K562 (cell line): ENCODE measurements around the gene FAM204A. TPM values are rescaled to one million over a fixed set of nuclear protein-coding genes. Genes with fewer than 3 reads are reported as not detected.

Experiments used
- ATAC-seq: fragments of 200-7000 bp; cut with Tn5 transposase; 3 replicates; pipeline ENCODE4 v1.9.1; 2020; ENCODE audit warnings: moderate library complexity
- BruUV-seq: library from RNA; stranded (reverse); fragments of 400-500 nt; replicated peaks from 2 replicates; lab custom pipeline; 2021; lab: Mats Ljungman, UMichigan
- CTCF ChIA-PET: fragments of 300-600 bp; formaldehyde crosslinking; extraction: SDS; loops from one replicate; lab custom pipeline; 2021; ENCODE audit warnings: low intra/inter-chr PET ratio; lab: Yijun Ruan, JAX
- POLR2A ChIA-PET: fragments of 300-600, 350-650 bp; sonication (Branson Sonifier 250); formaldehyde crosslinking; extraction: SDS; loops from one replicate; lab custom pipeline; 2021; ENCODE audit warnings: antibody characterized with exemption, inconsistent platforms; lab: Yijun Ruan, JAX
- DNase-seq, 4 experiments: peaks; one replicate each; pipeline versions ENCODE4 v3.0.0 to v3.0.0-alpha.2; 2011 to 2018; ENCODE audit warnings: low spot score in 3 of 4, mixed read lengths in 3 of 4; ENCODE audit errors: extremely low read depth in 1 of 4
- FAIRE-seq: peaks from 2 replicates; lab custom pipeline; 2011; peaks lifted over from hg19 to GRCh38; lab: Jason Lieb, UNC
- H2AFZ ChIP-seq: 2 replicates; pipeline ENCODE4 v1.6.0; 2011; ENCODE audit warnings: low read depth, low read length, control low read depth, inconsistent platforms
- H3K27ac ChIP-seq: fragments of 200-600 bp; 3 replicates; pipeline ENCODE4 v1.8.0; 2011; ENCODE audit warnings: low read depth, mild to moderate bottlenecking, control low read depth, inconsistent platforms, low read length, moderate library complexity, mixed read lengths; ENCODE audit errors: extremely low read depth
- H3K27me3 ChIP-seq, 2 experiments: fragments of 300-600 bp in 1 of 2; 2 replicates in 1 of 2; 3 replicates in 1 of 2; pipeline versions ENCODE4 v1.6.0 to v1.8.0; 2011; ENCODE audit warnings: inconsistent platforms in 2 of 2, low read length in 2 of 2, mild to moderate bottlenecking in 1 of 2, mixed read lengths in 1 of 2, moderate library complexity in 1 of 2; ENCODE audit not compliant: control insufficient read depth in 2 of 2, insufficient read depth in 2 of 2
- H3K36me3 ChIP-seq: fragments of 300-600 bp; 3 replicates; pipeline ENCODE4 v1.8.0; 2011; ENCODE audit warnings: mild to moderate bottlenecking, low read length, inconsistent platforms; ENCODE audit not compliant: control insufficient read depth, insufficient read depth
- H3K4me1 ChIP-seq, 2 experiments: fragments of 200-600 bp in 1 of 2; replicated peaks in 1 of 2; 2 replicates in 1 of 2; 3 replicates in 1 of 2; pipeline versions ENCODE4 v1.5.1 to v1.8.0; 2011; ENCODE audit warnings: inconsistent platforms in 2 of 2, low read length in 2 of 2, mild to moderate bottlenecking in 1 of 2, mixed read lengths in 1 of 2, moderate library complexity in 1 of 2; ENCODE audit not compliant: control insufficient read depth in 2 of 2, insufficient read depth in 2 of 2
- H3K4me2 ChIP-seq: 2 replicates; pipeline ENCODE4 v1.6.1; 2011; ENCODE audit warnings: low read length, control low read depth, inconsistent platforms, mixed read lengths; ENCODE audit not compliant: insufficient read depth
- H3K4me3 ChIP-seq: fragments of 200-600 bp; sonication (generic), shearing (Covaris generic); 2 replicates; pipeline ENCODE4 v1.5.1; 2016; ENCODE audit warnings: control low read depth, inconsistent platforms
- H3K79me2 ChIP-seq: fragments of 200-600 bp; 3 replicates; pipeline ENCODE4 v1.8.0; 2011; ENCODE audit warnings: low read length, inconsistent platforms; ENCODE audit not compliant: control insufficient read depth, insufficient read depth
- H3K9ac ChIP-seq, 2 experiments: 2 replicates each; pipeline versions ENCODE4 v1.6.0 to v1.6.1; 2011; ENCODE audit warnings: low read depth in 2 of 2, low read length in 2 of 2, control low read depth in 1 of 2, inconsistent platforms in 1 of 2, mild to moderate bottlenecking in 1 of 2, mixed read lengths in 1 of 2; ENCODE audit not compliant: insufficient read depth in 1 of 2
- H3K9me1 ChIP-seq: one replicate; pipeline ENCODE4 v1.6.0; 2011; ENCODE audit warnings: inconsistent platforms, mild to moderate bottlenecking, low read length, moderate library complexity; ENCODE audit not compliant: control insufficient read depth, insufficient read depth
- H3K9me3 ChIP-seq: replicated peaks from 2 replicates; pipeline ENCODE4 v1.5.1; 2011; ENCODE audit warnings: low read depth, low read length, inconsistent platforms; ENCODE audit not compliant: control insufficient read depth, insufficient read depth
- H4K20me1 ChIP-seq: replicated peaks from 2 replicates; pipeline ENCODE4 v1.6.1; 2011; ENCODE audit warnings: low read length, inconsistent platforms, mixed read lengths; ENCODE audit not compliant: control insufficient read depth, insufficient read depth
- MEIS2 ChIP-seq: fragments of 450-650 bp; IDR thresholded peaks from 2 replicates; pipeline ENCODE4 v1.6.1; 2014; ENCODE audit warnings: mild to moderate bottlenecking; ENCODE audit not compliant: partially characterized antibody
- RCOR1 ChIP-seq, 2 experiments: IDR thresholded peaks; 2 replicates each; pipeline ENCODE4 v1.6.1; 2012; ENCODE audit warnings: low read depth in 2 of 2, low read length in 2 of 2, borderline replicate concordance in 1 of 2, improper control_type of control experiment in 1 of 2
- WGBS: fragments of 100-300 bp; shearing (Covaris generic); methylation state at CpG from one replicate; pipeline ENCODE4 v1.1.6; 2016; ENCODE audit warnings: low coverage, mixed read lengths; ENCODE audit not compliant: insufficient coverage; ENCODE audit errors: missing lambda C conversion rate; 5-methylcytosine and 5-hydroxymethylcytosine counted together
- in situ Hi-C: fragments of 300-500 bp; cut with MboI; formaldehyde crosslinking; loops from 4 replicates; pipeline ENCODE4 v1.15.0; 2018; ENCODE audit warnings: inconsistent platforms, mixed read lengths
- intact Hi-C: fragments of 100-400 bp; cut with micrococcal nuclease; formaldehyde crosslinking; loops from 2 replicates; pipeline ENCODE4 v1.14.2; 2022
- polyA plus RNA-seq, 8 experiments: library from polyadenylated mRNA; depleted of rRNA in 4 of 8; stranded (reverse) in 5 of 8; unstranded in 3 of 8; fragments of >200 nt; fragmentation: Nextera tagmentation in 2 of 8; fragmentation: Illumina TruSeq in 1 of 8; extraction: Ambion mirVana in 2 of 8; extraction: Trizol in 1 of 8; gene quantifications; 2 replicates each; pipeline versions ENCODE4 v1.2.1 to v1.2.3, GENCODE V29; 2011 to 2014; ENCODE audit warnings: inconsistent platforms in 1 of 8, missing spikeins in 1 of 8
- total RNA-seq, 7 experiments: library from RNA; depleted of rRNA in 6 of 7; stranded (reverse); fragments of >200 nt in 6 of 7; fragmentation: Illumina TruSeq in 2 of 7; extraction: Trizol in 2 of 7; gene quantifications; 2 replicates each; pipeline versions ENCODE4 v1.2.1 to v1.2.3, GENCODE V29; 2011 to 2021; ENCODE audit warnings: low replicate concordance in 1 of 7
- TF ChIP-seq, protein P1 (sequence below): sonication (generic); formaldehyde crosslinking; IDR thresholded peaks from 2 replicates; pipeline ENCODE4 v1.8.0; 2022; ENCODE audit warnings: mild to moderate bottlenecking, missing genetic modification reagents
- TF ChIP-seq, protein P2 (sequence below): fragments of 450-650 bp; IDR thresholded peaks from 2 replicates; pipeline ENCODE4 v1.6.1; 2016
- TF ChIP-seq, protein P3 (sequence below): fragments of 250-450 bp; sonication (Bioruptor Pico); IDR thresholded peaks from 2 replicates; pipeline ENCODE4 v1.8.0; 2022; ENCODE audit warnings: moderate library complexity, mild to moderate bottlenecking, inconsistent platforms
- TF ChIP-seq, protein P4 (sequence below), 2 experiments: IDR thresholded peaks in 1 of 2; conservative IDR thresholded peaks in 1 of 2; 2 replicates each; pipeline ENCODE4 v1.6.1; 2016; ENCODE audit warnings: low read depth in 2 of 2, mild to moderate bottlenecking in 1 of 2, missing compliant biosample characterization in 1 of 2, missing genetic modification characterization in 1 of 2, moderate library complexity in 1 of 2

FAM204A gene
- total and polyA plus RNA-seq, 9 of the 15 experiments (the other 6 are each of a cell fraction or from before 2014, with no cell fraction given): 29.0 to 64.5 (median 44.9) TPM

DNA sequence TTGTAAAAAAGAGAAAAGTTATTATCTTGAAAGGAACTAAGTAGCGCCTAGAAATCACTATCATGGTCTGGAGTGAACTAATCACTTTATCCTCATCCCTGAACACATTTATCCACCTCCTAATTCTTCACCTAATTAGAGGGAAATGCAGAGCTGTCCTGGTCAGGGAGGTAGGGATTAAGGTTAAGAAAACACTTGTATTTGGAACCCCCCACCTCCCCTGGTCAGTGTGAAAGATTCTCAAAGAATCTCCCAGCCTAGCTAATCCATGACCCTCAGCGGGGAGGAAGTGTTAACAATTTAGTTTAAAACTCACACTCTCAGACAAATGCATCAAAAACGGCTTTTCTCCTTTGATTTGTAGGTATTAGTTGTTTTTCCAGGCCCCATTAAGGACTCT, 83.8 kb downstream of the FAM204A start (continued):
- TF ChIP-seq, protein P1, sequence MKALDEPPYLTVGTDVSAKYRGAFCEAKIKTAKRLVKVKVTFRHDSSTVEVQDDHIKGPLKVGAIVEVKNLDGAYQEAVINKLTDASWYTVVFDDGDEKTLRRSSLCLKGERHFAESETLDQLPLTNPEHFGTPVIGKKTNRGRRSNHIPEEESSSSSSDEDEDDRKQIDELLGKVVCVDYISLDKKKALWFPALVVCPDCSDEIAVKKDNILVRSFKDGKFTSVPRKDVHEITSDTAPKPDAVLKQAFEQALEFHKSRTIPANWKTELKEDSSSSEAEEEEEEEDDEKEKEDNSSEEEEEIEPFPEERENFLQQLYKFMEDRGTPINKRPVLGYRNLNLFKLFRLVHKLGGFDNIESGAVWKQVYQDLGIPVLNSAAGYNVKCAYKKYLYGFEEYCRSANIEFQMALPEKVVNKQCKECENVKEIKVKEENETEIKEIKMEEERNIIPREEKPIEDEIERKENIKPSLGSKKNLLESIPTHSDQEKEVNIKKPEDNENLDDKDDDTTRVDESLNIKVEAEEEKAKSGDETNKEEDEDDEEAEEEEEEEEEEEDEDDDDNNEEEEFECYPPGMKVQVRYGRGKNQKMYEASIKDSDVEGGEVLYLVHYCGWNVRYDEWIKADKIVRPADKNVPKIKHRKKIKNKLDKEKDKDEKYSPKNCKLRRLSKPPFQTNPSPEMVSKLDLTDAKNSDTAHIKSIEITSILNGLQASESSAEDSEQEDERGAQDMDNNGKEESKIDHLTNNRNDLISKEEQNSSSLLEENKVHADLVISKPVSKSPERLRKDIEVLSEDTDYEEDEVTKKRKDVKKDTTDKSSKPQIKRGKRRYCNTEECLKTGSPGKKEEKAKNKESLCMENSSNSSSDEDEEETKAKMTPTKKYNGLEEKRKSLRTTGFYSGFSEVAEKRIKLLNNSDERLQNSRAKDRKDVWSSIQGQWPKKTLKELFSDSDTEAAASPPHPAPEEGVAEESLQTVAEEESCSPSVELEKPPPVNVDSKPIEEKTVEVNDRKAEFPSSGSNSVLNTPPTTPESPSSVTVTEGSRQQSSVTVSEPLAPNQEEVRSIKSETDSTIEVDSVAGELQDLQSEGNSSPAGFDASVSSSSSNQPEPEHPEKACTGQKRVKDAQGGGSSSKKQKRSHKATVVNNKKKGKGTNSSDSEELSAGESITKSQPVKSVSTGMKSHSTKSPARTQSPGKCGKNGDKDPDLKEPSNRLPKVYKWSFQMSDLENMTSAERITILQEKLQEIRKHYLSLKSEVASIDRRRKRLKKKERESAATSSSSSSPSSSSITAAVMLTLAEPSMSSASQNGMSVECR (CRISPR knock-in tag): no peak

DNA sequence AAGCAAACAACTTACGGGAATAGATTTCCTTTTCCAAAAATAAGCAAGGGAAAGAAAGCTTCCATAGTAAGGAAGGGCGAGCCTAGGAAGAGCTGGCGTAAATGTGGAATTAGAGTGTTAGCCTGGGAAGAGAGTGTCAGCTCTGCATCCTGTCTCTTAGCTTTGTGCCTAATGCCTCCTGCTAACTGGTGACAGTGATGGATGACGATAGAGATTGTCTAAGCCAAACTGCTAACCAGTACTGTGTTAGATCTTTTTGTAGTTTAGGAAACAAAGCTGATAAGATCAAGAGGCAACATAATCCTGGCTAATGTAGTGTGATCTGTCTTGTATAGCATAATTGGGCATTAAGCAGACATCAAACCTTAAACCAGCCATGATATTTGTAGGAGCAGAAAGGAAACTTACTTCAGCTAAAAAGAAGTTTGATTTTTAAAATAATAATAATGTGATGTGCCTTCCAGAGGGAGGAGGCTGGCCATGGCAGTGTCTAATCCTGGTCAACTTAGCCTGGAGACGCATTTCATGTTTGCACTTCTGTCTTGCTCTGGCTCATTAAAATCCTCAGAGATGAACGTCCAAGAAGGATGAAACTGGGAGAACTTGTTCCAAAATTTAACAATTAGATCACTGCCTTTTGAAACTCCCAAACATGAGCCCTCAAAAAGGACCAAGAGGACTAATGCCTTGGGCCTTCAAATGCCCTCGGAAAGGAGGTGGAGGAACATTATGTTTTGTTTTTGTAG, 85.1 kb downstream of the FAM204A start:
- BruUV-seq: no TSS peak

More for the DNA sequence above, 85.1 kb downstream of the FAM204A start:
- Histone ChIP-seq H3K4me3 (no peak overlapping the region), H3K9me3 (no peaks in the 10 kb centered on the region), H3K36me3 (no peaks in the 10 kb centered on the region), H2AFZ (no peak overlapping the region), H3K27me3 (peaks cover 5 to 14% of the 10 kb centered on the region in 2 experiments; a peak in 4 of 5 replicates), H3K9me1 (no peaks in the 10 kb centered on the region), H3K9ac (no peak overlapping the region), H3K4me2 (no peak overlapping the region), H3K4me1 (no peaks in the 10 kb centered on the region), H3K27ac (no peak overlapping the region), H4K20me1 (no peaks in the 10 kb centered on the region), H3K79me2 (no peaks in the 10 kb centered on the region)
- FAIRE-seq (no peak), ATAC-seq (no peak), DNase-seq (no peak)
- ChIA-PET POLR2A (no interaction called here), CTCF (no interaction called here)
- in situ Hi-C loops (no loop called here), intact Hi-C loops (no loop called here)
- TF ChIP-seq RCOR1 (IDR thresholded peaks at IDR 0.05; ENCODE audit: borderline replicate concordance in 1 of 2, low read depth in 2 of 2, low read length in 2 of 2) (no peak), MEIS2 (peak; percentile 40)
- TF ChIP-seq, protein P2, sequence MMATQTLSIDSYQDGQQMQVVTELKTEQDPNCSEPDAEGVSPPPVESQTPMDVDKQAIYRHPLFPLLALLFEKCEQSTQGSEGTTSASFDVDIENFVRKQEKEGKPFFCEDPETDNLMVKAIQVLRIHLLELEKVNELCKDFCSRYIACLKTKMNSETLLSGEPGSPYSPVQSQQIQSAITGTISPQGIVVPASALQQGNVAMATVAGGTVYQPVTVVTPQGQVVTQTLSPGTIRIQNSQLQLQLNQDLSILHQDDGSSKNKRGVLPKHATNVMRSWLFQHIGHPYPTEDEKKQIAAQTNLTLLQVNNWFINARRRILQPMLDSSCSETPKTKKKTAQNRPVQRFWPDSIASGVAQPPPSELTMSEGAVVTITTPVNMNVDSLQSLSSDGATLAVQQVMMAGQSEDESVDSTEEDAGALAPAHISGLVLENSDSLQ: peak; percentile 64
- TF ChIP-seq, protein P3, sequence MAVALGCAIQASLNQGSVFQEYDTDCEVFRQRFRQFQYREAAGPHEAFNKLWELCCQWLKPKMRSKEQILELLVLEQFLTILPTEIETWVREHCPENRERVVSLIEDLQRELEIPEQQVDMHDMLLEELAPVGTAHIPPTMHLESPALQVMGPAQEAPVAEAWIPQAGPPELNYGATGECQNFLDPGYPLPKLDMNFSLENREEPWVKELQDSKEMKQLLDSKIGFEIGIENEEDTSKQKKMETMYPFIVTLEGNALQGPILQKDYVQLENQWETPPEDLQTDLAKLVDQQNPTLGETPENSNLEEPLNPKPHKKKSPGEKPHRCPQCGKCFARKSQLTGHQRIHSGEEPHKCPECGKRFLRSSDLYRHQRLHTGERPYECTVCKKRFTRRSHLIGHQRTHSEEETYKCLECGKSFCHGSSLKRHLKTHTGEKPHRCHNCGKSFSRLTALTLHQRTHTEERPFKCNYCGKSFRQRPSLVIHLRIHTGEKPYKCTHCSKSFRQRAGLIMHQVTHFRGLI (CRISPR knock-in tag): no peak
- TF ChIP-seq, protein P4, sequence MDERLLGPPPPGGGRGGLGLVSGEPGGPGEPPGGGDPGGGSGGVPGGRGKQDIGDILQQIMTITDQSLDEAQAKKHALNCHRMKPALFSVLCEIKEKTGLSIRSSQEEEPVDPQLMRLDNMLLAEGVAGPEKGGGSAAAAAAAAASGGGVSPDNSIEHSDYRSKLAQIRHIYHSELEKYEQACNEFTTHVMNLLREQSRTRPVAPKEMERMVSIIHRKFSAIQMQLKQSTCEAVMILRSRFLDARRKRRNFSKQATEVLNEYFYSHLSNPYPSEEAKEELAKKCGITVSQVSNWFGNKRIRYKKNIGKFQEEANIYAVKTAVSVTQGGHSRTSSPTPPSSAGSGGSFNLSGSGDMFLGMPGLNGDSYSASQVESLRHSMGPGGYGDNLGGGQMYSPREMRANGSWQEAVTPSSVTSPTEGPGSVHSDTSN (CRISPR knock-in tag; IDR thresholded peaks at IDR 0.05; ENCODE audit: low read depth): no peak
- TF ChIP-seq, protein P4 (tag; conservative IDR thresholded peaks at IDR 0.05; ENCODE audit: low read depth): peak; percentile 36; the same call in 1 of the 2 replicates
- whole genome bisulfite sequencing: 0% methylated on average over 6 of the region's 7 CpGs
